ENCODE measurements around the gene SPIN2B.
"Not testable (repeated sequence)": the region's sequence is repeated elsewhere in the genome, so short reads cannot be mapped to it uniquely, and the experiment has no call there.

The SPIN2B gene

GRCh38 chrX:57137501-57137900, 16.2 kb upstream of the SPIN2B start:
- Histone ChIP-seq H4K5ac (ENCODE audit: low read length) (no peak overlapping the region), H3K27ac (ENCODE audit: low read depth, low read length) (peak overlapping the region; percentile 67), H3K4ac (ENCODE audit: low read depth, low read length) (no peak overlapping the region), H3K4me1 (ENCODE audit: control insufficient read depth, low read depth, low read length) (no peaks in the 10 kb centered on the region), H3K18ac (ENCODE audit: low read length) (peak overlapping the region; percentile 76), H2BK15ac (replicated peaks; ENCODE audit: low read depth) (no peak overlapping the region), H3K56ac (ENCODE audit: low read length) (peak overlapping the region; percentile 84), H3K79me2 (ENCODE audit: control insufficient read depth, insufficient read depth, low read length) (no peaks in the 10 kb centered on the region), H3K27me3 (ENCODE audit: insufficient read depth, low read length, poor library complexity) (no peaks in the 10 kb centered on the region), H3K9ac (ENCODE audit: low read length) (peak overlapping the region; percentile 66), H2BK120ac (ENCODE audit: low read depth, low read length) (no peak overlapping the region), H4K8ac (ENCODE audit: low read depth, low read length) (no peak overlapping the region), H3K23ac (ENCODE audit: low read length) (peak overlapping the region; percentile 89), H3K4me2 (ENCODE audit: low read length) (peak overlapping the region; percentile 50), H3K4me3 (ENCODE audit: low read length) (peak overlapping the region; percentile 17), H3K79me1 (ENCODE audit: low read length) (no peaks in the 10 kb centered on the region), H3K36me3 (ENCODE audit: control insufficient read depth, insufficient read depth, low read length) (no peaks in the 10 kb centered on the region), H2BK5ac (ENCODE audit: low read length) (no peak overlapping the region), H2AK5ac (ENCODE audit: low read length) (no peak overlapping the region)
- peak; percentile 74 for DNase-seq
- no CpG with 5 or more reads among the region's 1 CpG for WGBS (ENCODE audit: extremely low coverage, insufficient coverage, low lambda C conversion rate)

DNA sequence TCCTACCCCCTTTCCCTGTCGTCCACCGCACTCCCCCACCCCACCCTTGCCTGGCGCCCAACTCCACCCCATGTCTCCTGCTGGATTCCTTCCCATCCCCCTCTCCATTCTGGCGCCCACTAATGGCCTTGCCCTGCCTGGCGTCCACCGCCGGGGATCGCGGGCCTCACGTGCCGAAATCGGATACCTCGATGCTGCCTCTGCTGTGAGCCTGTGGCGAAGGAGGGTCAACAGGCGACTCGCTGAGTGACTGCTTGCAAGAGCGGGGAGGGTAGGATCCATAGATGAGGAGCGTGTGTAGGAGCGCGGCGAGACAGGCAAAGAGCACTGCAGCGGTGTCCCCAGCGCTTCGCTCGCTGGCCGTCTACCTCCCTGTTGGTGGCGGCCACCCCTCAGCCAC, 15.7 kb upstream of the SPIN2B start, which contains the start of gene SPIN2A:
TSS of gene SPIN2A (minus strand) at position 325 of the 400 bp plus-strand sequence. CDS start 800 bp downstream, outside the sequence.
- H4K8ac ChIP-seq (ENCODE audit: low read depth, low read length); H3K79me1 ChIP-seq (ENCODE audit: low read length); H3K27me3 ChIP-seq (ENCODE audit: insufficient read depth, low read length, poor library complexity); H2BK5ac ChIP-seq (ENCODE audit: low read length); H4K5ac ChIP-seq (ENCODE audit: low read length); H3K4ac ChIP-seq (ENCODE audit: low read depth, low read length); H3K79me2 ChIP-seq (ENCODE audit: control insufficient read depth, insufficient read depth, low read length); H2AK5ac ChIP-seq (ENCODE audit: low read length); H2BK15ac ChIP-seq (replicated peaks; ENCODE audit: low read depth); H3K4me1 ChIP-seq (ENCODE audit: control insufficient read depth, low read depth, low read length); H2BK120ac ChIP-seq (ENCODE audit: low read depth, low read length); H3K36me3 ChIP-seq (ENCODE audit: control insufficient read depth, insufficient read depth, low read length): not testable (repeated sequence)
- Histone ChIP-seq H3K18ac (ENCODE audit: low read length) (peak within 1 kb of the TSS; percentile 76), H3K4me3 (ENCODE audit: low read length) (peak within 1 kb of the TSS; percentile 17), H3K23ac (ENCODE audit: low read length) (peak within 1 kb of the TSS; percentile 89), H3K56ac (ENCODE audit: low read length) (peak within 1 kb of the TSS; percentile 84), H3K9ac (ENCODE audit: low read length) (peak within 1 kb of the TSS; percentile 66), H3K4me2 (ENCODE audit: low read length) (peak within 1 kb of the TSS; percentile 50), H3K27ac (ENCODE audit: low read depth, low read length) (peak within 1 kb of the TSS; percentile 67)
- peak; percentile 80 for DNase-seq
- WGBS (ENCODE audit: extremely low coverage, insufficient coverage, low lambda C conversion rate): no CpG with 5 or more reads among the region's 27 CpGs

DNA sequence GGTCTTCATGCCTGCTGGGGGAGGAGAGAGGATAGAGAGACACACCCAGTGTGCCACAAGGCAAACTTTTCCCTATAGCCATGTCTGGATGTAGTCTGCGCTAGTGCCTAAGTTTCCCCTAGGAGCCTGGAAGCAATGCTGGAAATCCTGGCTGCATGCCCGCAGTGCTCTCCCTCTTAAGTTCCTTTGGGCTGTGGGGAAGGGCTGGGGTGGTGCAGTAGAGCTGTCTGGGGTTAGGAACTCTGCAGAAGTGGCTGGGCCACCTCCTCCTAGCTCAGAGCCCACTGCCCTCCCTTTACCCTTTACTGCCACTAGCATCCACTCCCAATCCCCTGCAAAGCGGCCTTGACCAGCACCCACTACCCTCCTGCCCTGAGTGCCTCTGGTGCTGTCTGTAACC, 15.2 kb upstream of the SPIN2B start:
- H2AK5ac ChIP-seq (ENCODE audit: low read length); H4K8ac ChIP-seq (ENCODE audit: low read depth, low read length); H3K4ac ChIP-seq (ENCODE audit: low read depth, low read length); H3K79me1 ChIP-seq (ENCODE audit: low read length); H3K4me3 ChIP-seq (ENCODE audit: low read length); H3K79me2 ChIP-seq (ENCODE audit: control insufficient read depth, insufficient read depth, low read length); H2BK15ac ChIP-seq (replicated peaks; ENCODE audit: low read depth); H2BK5ac ChIP-seq (ENCODE audit: low read length); H2BK120ac ChIP-seq (ENCODE audit: low read depth, low read length); H3K36me3 ChIP-seq (ENCODE audit: control insufficient read depth, insufficient read depth, low read length); DNase-seq; H3K18ac ChIP-seq (ENCODE audit: low read length); H3K23ac ChIP-seq (ENCODE audit: low read length); H4K5ac ChIP-seq (ENCODE audit: low read length); H3K4me1 ChIP-seq (ENCODE audit: control insufficient read depth, low read depth, low read length); H3K27ac ChIP-seq (ENCODE audit: low read depth, low read length); H3K27me3 ChIP-seq (ENCODE audit: insufficient read depth, low read length, poor library complexity): not testable (repeated sequence)
- Histone ChIP-seq H3K56ac (ENCODE audit: low read length) (peak overlapping the region; percentile 63), H3K4me2 (ENCODE audit: low read length) (peak overlapping the region; percentile 5), H3K9ac (ENCODE audit: low read length) (peak overlapping the region; percentile 61)
- WGBS (ENCODE audit: extremely low coverage, insufficient coverage, low lambda C conversion rate): no CpG with 5 or more reads among the region's 3 CpGs

DNA sequence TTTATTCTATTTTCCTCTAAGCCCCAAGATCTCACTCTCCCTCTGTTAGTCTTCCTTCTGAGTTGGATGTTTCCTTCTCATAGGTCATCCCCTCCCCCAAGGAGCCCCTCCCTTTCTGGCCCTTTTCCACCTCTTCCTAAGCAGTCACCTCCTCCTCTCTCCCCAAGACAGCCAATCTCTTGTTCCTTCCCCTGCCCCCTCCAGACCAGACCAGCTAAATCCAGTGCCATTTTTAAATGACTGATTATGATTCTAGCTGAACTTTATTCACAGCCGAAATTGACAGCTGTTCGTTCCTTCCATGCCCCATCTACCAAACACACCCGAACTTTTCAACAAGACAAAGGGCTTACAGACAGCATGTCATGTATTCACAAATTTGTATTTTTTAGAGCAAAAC, 13.9 kb upstream of the SPIN2B start:
- H3K79me2 ChIP-seq (ENCODE audit: control insufficient read depth, insufficient read depth, low read length): no peaks in the 10 kb centered on the region
- H2BK120ac ChIP-seq (ENCODE audit: low read depth, low read length): no peak overlapping the region
- H3K27ac ChIP-seq (ENCODE audit: low read depth, low read length): no peak overlapping the region
- H3K23ac ChIP-seq (ENCODE audit: low read length): no peak overlapping the region
- peak; percentile 0 for DNase-seq
- H2BK15ac ChIP-seq (replicated peaks; ENCODE audit: low read depth): no peak overlapping the region
- no peak overlapping the region for H3K4me2 ChIP-seq (ENCODE audit: low read length)
- no CpG with 5 or more reads among the region's 3 CpGs for WGBS (ENCODE audit: extremely low coverage, insufficient coverage, low lambda C conversion rate)
- H3K18ac ChIP-seq (ENCODE audit: low read length): no peak overlapping the region
- no peak overlapping the region for H4K8ac ChIP-seq (ENCODE audit: low read depth, low read length)
- no peak overlapping the region for H2AK5ac ChIP-seq (ENCODE audit: low read length)
- no peak overlapping the region for H3K9ac ChIP-seq (ENCODE audit: low read length)
- no peak overlapping the region for H3K56ac ChIP-seq (ENCODE audit: low read length)
- H3K27me3 ChIP-seq (ENCODE audit: insufficient read depth, low read length, poor library complexity): no peaks in the 10 kb centered on the region
- H3K4me1 ChIP-seq (ENCODE audit: control insufficient read depth, low read depth, low read length): no peaks in the 10 kb centered on the region
- no peak overlapping the region for H3K4me3 ChIP-seq (ENCODE audit: low read length)
- H3K79me1 ChIP-seq (ENCODE audit: low read length): no peaks in the 10 kb centered on the region
- H3K36me3 ChIP-seq (ENCODE audit: control insufficient read depth, insufficient read depth, low read length): no peaks in the 10 kb centered on the region
- H2BK5ac ChIP-seq (ENCODE audit: low read length): no peak overlapping the region
- H4K5ac ChIP-seq (ENCODE audit: low read length): no peak overlapping the region
- H3K4ac ChIP-seq (ENCODE audit: low read depth, low read length): no peak overlapping the region

DNA sequence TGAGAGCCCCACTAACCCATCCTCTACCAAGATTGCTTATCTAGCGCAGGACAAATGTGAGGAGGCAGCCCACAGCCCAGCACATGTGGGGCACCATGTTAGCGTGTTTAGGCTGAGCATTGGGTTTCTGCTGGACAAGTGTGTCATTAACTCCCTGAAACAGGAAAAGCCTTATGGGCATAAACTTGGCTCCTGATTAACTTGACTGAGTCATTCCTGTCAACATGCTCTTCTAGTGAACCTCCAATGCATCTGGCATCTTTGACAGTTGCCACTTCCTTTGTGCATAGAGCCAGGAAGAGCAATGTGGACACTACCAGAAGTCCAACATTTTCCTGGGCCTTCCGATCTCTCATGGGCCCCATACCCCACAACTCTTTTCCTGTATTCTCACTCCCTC, 13.4 kb upstream of the SPIN2B start:
- Histone ChIP-seq H3K27ac (ENCODE audit: low read depth, low read length) (no peak overlapping the region), H3K79me2 (ENCODE audit: control insufficient read depth, insufficient read depth, low read length) (no peaks in the 10 kb centered on the region), H3K9ac (ENCODE audit: low read length) (no peak overlapping the region), H2BK15ac (replicated peaks; ENCODE audit: low read depth) (no peak overlapping the region), H3K27me3 (ENCODE audit: insufficient read depth, low read length, poor library complexity) (no peaks in the 10 kb centered on the region), H3K23ac (ENCODE audit: low read length) (no peak overlapping the region), H2BK120ac (ENCODE audit: low read depth, low read length) (no peak overlapping the region), H3K79me1 (ENCODE audit: low read length) (no peaks in the 10 kb centered on the region), H4K8ac (ENCODE audit: low read depth, low read length) (no peak overlapping the region), H3K18ac (ENCODE audit: low read length) (no peak overlapping the region), H3K4ac (ENCODE audit: low read depth, low read length) (no peak overlapping the region), H3K56ac (ENCODE audit: low read length) (no peak overlapping the region), H3K4me2 (ENCODE audit: low read length) (no peak overlapping the region), H3K4me1 (ENCODE audit: control insufficient read depth, low read depth, low read length) (no peaks in the 10 kb centered on the region), H2BK5ac (ENCODE audit: low read length) (no peak overlapping the region), H3K36me3 (ENCODE audit: control insufficient read depth, insufficient read depth, low read length) (no peaks in the 10 kb centered on the region), H3K4me3 (ENCODE audit: low read length) (no peak overlapping the region), H2AK5ac (ENCODE audit: low read length) (no peak overlapping the region), H4K5ac (ENCODE audit: low read length) (no peak overlapping the region)
- no peak for DNase-seq
- WGBS (ENCODE audit: extremely low coverage, insufficient coverage, low lambda C conversion rate): no CpG with 5 or more reads among the region's 3 CpGs

- no peak for DNase-seq
- H3K9ac ChIP-seq (ENCODE audit: low read length): no peak overlapping the region
Measured at GRCh38 chrX:57133706-57134105, 12.4 kb upstream of the SPIN2B start.

More at GRCh38 chrX:57133706-57134105, 12.4 kb upstream of the SPIN2B start:
- Histone ChIP-seq H2BK5ac (ENCODE audit: low read length) (no peak overlapping the region), H3K79me2 (ENCODE audit: control insufficient read depth, insufficient read depth, low read length) (no peaks in the 10 kb centered on the region), H4K8ac (ENCODE audit: low read depth, low read length) (no peak overlapping the region), H4K5ac (ENCODE audit: low read length) (no peak overlapping the region), H3K4me2 (ENCODE audit: low read length) (no peak overlapping the region), H3K27ac (ENCODE audit: low read depth, low read length) (no peak overlapping the region), H3K4me1 (ENCODE audit: control insufficient read depth, low read depth, low read length) (no peaks in the 10 kb centered on the region), H3K18ac (ENCODE audit: low read length) (no peak overlapping the region), H2BK15ac (replicated peaks; ENCODE audit: low read depth) (no peak overlapping the region), H2AK5ac (ENCODE audit: low read length) (no peak overlapping the region), H3K4me3 (ENCODE audit: low read length) (no peak overlapping the region), H3K56ac (ENCODE audit: low read length) (no peak overlapping the region), H3K79me1 (ENCODE audit: low read length) (no peaks in the 10 kb centered on the region), H3K36me3 (ENCODE audit: control insufficient read depth, insufficient read depth, low read length) (no peaks in the 10 kb centered on the region), H3K27me3 (ENCODE audit: insufficient read depth, low read length, poor library complexity) (no peaks in the 10 kb centered on the region), H3K4ac (ENCODE audit: low read depth, low read length) (no peak overlapping the region), H2BK120ac (ENCODE audit: low read depth, low read length) (no peak overlapping the region), H3K23ac (ENCODE audit: low read length) (no peak overlapping the region)
- WGBS (ENCODE audit: extremely low coverage, insufficient coverage, low lambda C conversion rate): no CpG with 5 or more reads among the region's 4 CpGs
